Measurements from ENCODE around the gene ATXN7.

GRCh38 chr3:63851287-63851686 is 12.4 kb upstream of the ATXN7 start:
- no peak for TF ChIP-seq POLR2A (IDR thresholded peaks at IDR 0.05; ENCODE audit: low read depth)
- TF ChIP-seq CTCF (IDR thresholded peaks at IDR 0.05), result no peak
- TF ChIP-seq POLR2AphosphoS5 (IDR thresholded peaks at IDR 0.05), result no peak

Data from esophagus muscularis mucosa (tissue), 3 donors.